PC-9 (cell line): Measurements from ENCODE around the gene TACC3. TPM values are rescaled to one million over a fixed set of nuclear protein-coding genes. Genes with fewer than 3 reads are reported as not detected.

ENCODE experiments used
- BruUV-seq: library from RNA; stranded (reverse); fragments of 400-500 nt; replicated peaks from 2 replicates; lab custom pipeline; 2021; lab: Mats Ljungman, UMichigan
- CTCF ChIA-PET: fragments of 300-600 bp; sonication (Branson Sonifier 250); formaldehyde crosslinking; loops from one replicate; lab custom pipeline; 2022; ENCODE audit warnings: antibody characterized with exemption; lab: Charles Lee
- POLR2A ChIA-PET: fragments of 300-600 bp; sonication (Branson Sonifier 250); formaldehyde crosslinking; loops from one replicate; lab custom pipeline; 2022; ENCODE audit warnings: antibody characterized with exemption; ENCODE audit not compliant: unreplicated experiment; lab: Charles Lee
- DNase-seq, 2 experiments: peaks; one replicate each; pipeline versions ENCODE4 v3.0.0 to v3.0.0-alpha.2; 2015 to 2022; ENCODE audit warnings: mixed read lengths in 1 of 2
- H2AFZ ChIP-seq: fragments of 200-600 bp; sonication (generic); 2 replicates; pipeline ENCODE4 v1.8.1; 2017; ENCODE audit warnings: antibody characterized with exemption
- H3F3A ChIP-seq: fragments of 200-600 bp; sonication (generic); 2 replicates; pipeline ENCODE4 v1.8.1; 2017; ENCODE audit warnings: antibody characterized with exemption, mild to moderate bottlenecking, low read depth; ENCODE audit not compliant: insufficient read depth
- H3K27ac ChIP-seq: fragments of 200-600 bp; sonication (generic); 2 replicates; pipeline ENCODE4 v1.6.1; 2016; ENCODE audit warnings: mixed run types
- H3K27me3 ChIP-seq: fragments of 200-600 bp; sonication (generic); 2 replicates; pipeline ENCODE4 v1.6.1; 2016; ENCODE audit warnings: low read depth, mixed run types; ENCODE audit not compliant: insufficient read depth
- H3K36me3 ChIP-seq: fragments of 200-600 bp; sonication (generic); 2 replicates; pipeline ENCODE4 v1.6.1; 2016; ENCODE audit warnings: low read depth, mixed run types
- H3K4me1 ChIP-seq: fragments of 200-600 bp; sonication (generic); replicated peaks from 2 replicates; pipeline ENCODE4 v1.6.1; 2016; ENCODE audit warnings: mixed run types; ENCODE audit not compliant: insufficient read depth
- H3K4me2 ChIP-seq: fragments of 200-600 bp; sonication (generic); 2 replicates; pipeline ENCODE4 v1.6.1; 2017; ENCODE audit warnings: mixed run types
- H3K4me3 ChIP-seq: fragments of 200-600 bp; sonication (generic); 2 replicates; pipeline ENCODE4 v1.6.1; 2016; ENCODE audit warnings: mixed run types
- H3K79me2 ChIP-seq: fragments of 200-600 bp; sonication (generic); 2 replicates; pipeline ENCODE4 v1.6.1; 2017; ENCODE audit warnings: low read depth, mixed run types
- H3K9me2 ChIP-seq: fragments of 200-600 bp; sonication (generic); 2 replicates; pipeline ENCODE4 v1.8.1; 2017; ENCODE audit warnings: mild to moderate bottlenecking; ENCODE audit not compliant: insufficient read depth
- H3K9me3 ChIP-seq: fragments of 200-600 bp; sonication (generic); 2 replicates; pipeline ENCODE4 v1.8.1; 2016; ENCODE audit warnings: low read depth; ENCODE audit not compliant: insufficient read depth
- H4K20me1 ChIP-seq: fragments of 200-600 bp; sonication (generic); 2 replicates; pipeline ENCODE4 v1.8.1; 2017; ENCODE audit not compliant: insufficient read depth
- CTCF ChIP-seq: fragments of 200-600 bp; sonication (generic); conservative IDR thresholded peaks from 2 replicates; pipeline ENCODE4 v1.6.1; 2017; ENCODE audit warnings: mixed run types, antibody characterized with exemption, mild to moderate bottlenecking, moderate library complexity
- EZH2 ChIP-seq: fragments of 200-600 bp; sonication (generic); IDR thresholded peaks from 2 replicates; pipeline ENCODE4 v1.8.0; 2017; ENCODE audit warnings: antibody characterized with exemption, low read depth
- intact Hi-C: fragments of 100-400 bp; cut with micrococcal nuclease; formaldehyde crosslinking; loops from one replicate; pipeline ENCODE4 v1.10.0; 2022; ENCODE audit not compliant: unreplicated experiment
- total RNA-seq: library from RNA; stranded (reverse); gene quantifications from 2 replicates; pipeline ENCODE4 v1.2.3, GENCODE V29; 2021

Gene TACC3
- total RNA-seq, 1 experiment from 2014 or later = 134 TPM

- Histone ChIP-seq H3K4me1 (peaks cover 15% of the 10 kb centered on the region), H3F3A (peaks cover 20% of the 10 kb centered on the region; the same call in 1 of the 2 replicates), H3K9me3 (no peaks in the 10 kb centered on the region), H3K36me3 (peaks cover 18% of the 10 kb centered on the region; the same call in 1 of the 2 replicates), H3K79me2 (peaks cover 86% of the 10 kb centered on the region), H3K27ac (peak overlapping the region; percentile 13; the same call in 1 of the 2 replicates), H3K4me2 (peak overlapping the region; percentile 22; the same call in 1 of the 2 replicates), H3K27me3 (no peaks in the 10 kb centered on the region), H3K4me3 (no peak overlapping the region), H4K20me1 (peaks cover 39% of the 10 kb centered on the region), H2AFZ (no peak overlapping the region), H3K9me2 (no peaks in the 10 kb centered on the region)
- POLR2A ChIA-PET = interaction anchor here (0.7 kb wide), 1 partner anchor 723 kb away, joined by 21 read pairs; no protein-coding TSS in a partner anchor
- intact Hi-C loops = no loop called here
- DNase-seq = peak in 1 of 2 experiments; percentile 65
- CTCF ChIA-PET = no interaction called here
- no peak for TF ChIP-seq EZH2
- no peak for TF ChIP-seq CTCF
- BruUV-seq = no TSS peak
These were observed 12.7 kb upstream of the TACC3 start for GRCh38 chr4:1708581-1708980.

- H3K4me2 ChIP-seq = peak overlapping the region; percentile 81
- no peaks in the 10 kb centered on the region for H3K9me2 ChIP-seq
- H3K27ac ChIP-seq = peak overlapping the region; percentile 96; the same call in 1 of the 2 replicates
- no peaks in the 10 kb centered on the region for H3K9me3 ChIP-seq
- peaks cover 84% of the 10 kb centered on the region for H3K79me2 ChIP-seq
- H3K4me1 ChIP-seq = peaks cover 20% of the 10 kb centered on the region
- DNase-seq = no peak
- peaks cover 15% of the 10 kb centered on the region; the same call in 1 of the 2 replicates for H3K36me3 ChIP-seq
- intact Hi-C loops = no loop called here
- POLR2A ChIA-PET = no interaction called here
- CTCF ChIA-PET = no interaction called here
- TF ChIP-seq EZH2 (no peak), CTCF (no peak)
- BruUV-seq = no TSS peak
- H3F3A ChIP-seq = peaks cover 31% of the 10 kb centered on the region; the same call in 1 of the 2 replicates
- H2AFZ ChIP-seq = peak overlapping the region; percentile 69
- peaks cover 42% of the 10 kb centered on the region for H4K20me1 ChIP-seq
- peak overlapping the region; percentile 71 for H3K4me3 ChIP-seq
- no peaks in the 10 kb centered on the region for H3K27me3 ChIP-seq
These were observed 10.2 kb upstream of the TACC3 start for GRCh38 chr4:1711055-1711570.

- no TSS peak for BruUV-seq
- Histone ChIP-seq H4K20me1 (peaks cover 38% of the 10 kb centered on the region), H2AFZ (peak overlapping the region; percentile 69), H3K4me1 (peaks cover 20% of the 10 kb centered on the region), H3K79me2 (peaks cover 84% of the 10 kb centered on the region), H3F3A (peaks cover 28% of the 10 kb centered on the region; the same call in 1 of the 2 replicates), H3K9me2 (no peaks in the 10 kb centered on the region), H3K36me3 (peaks cover 10% of the 10 kb centered on the region; the same call in 1 of the 2 replicates), H3K27me3 (no peaks in the 10 kb centered on the region), H3K27ac (peak overlapping the region; percentile 96), H3K4me3 (peak overlapping the region; percentile 71), H3K9me3 (no peaks in the 10 kb centered on the region), H3K4me2 (peak overlapping the region; percentile 81)
- ChIA-PET CTCF (interaction anchor here (0.5 kb wide), 1 partner anchor 365 kb away, joined by 3 read pairs; the partner anchor contains the start of gene UVSSA), POLR2A (interaction anchor here (0.6 to 0.7 kb wide), 2 partner anchors 174 to 635 kb away, joined by 3 to 4 read pairs; no protein-coding TSS in a partner anchor)
- TF ChIP-seq EZH2 = no peak
- peak in 1 of 2 experiments; percentile 29 for DNase-seq
- intact Hi-C loops = loop anchor here (2.0 kb wide), 1 partner anchor 15 kb away; no protein-coding TSS in a partner anchor
These were observed 9.6 kb upstream of the TACC3 start for GRCh38 chr4:1711571-1712215.
